Activated naive CD4-positive, alpha-beta T cell treated with anti-CD3 and anti-CD28 coated beads, Interleukin-2, amount 50 U/mL, for 72 hours (primary cell): ENCODE data around the gene GMPPA. TPM values are rescaled to one million over a fixed set of nuclear protein-coding genes. Genes with fewer than 3 reads are reported as not detected.

Experiments used
- ATAC-seq, 2 donors: fragments of 150-1000 bp; cut with Tn5 transposase; 2 replicates each; pipeline ENCODE4 v1.10.0; 2021; ENCODE audit warnings: mild to moderate bottlenecking in 2 of 2, moderate library complexity in 2 of 2
- DNase-seq, 2 donors: peaks; one replicate each; pipeline ENCODE4 v3.0.0; 2021 to 2022; ENCODE audit warnings: low spot score in 2 of 2
- H3K27ac Mint-ChIP-seq, 2 donors: one replicate each; pipeline ENCODE4 v1.8.0; 2022; ENCODE audit warnings: mild to moderate bottlenecking in 2 of 2, mixed read lengths in 2 of 2
- H3K36me3 Mint-ChIP-seq, 2 donors: one replicate each; pipeline ENCODE4 v1.8.0; 2022; ENCODE audit warnings: mixed read lengths in 2 of 2
- H3K9me3 Mint-ChIP-seq, 2 donors: one replicate each; pipeline ENCODE4 v1.8.0; 2022; ENCODE audit warnings: mixed read lengths in 2 of 2
- total RNA-seq, 2 donors: library from RNA; stranded (reverse); gene quantifications; one replicate each; pipeline ENCODE4 v1.2.3, GENCODE V29; 2022

Gene GMPPA
- total RNA-seq, 2 donors from 2014 or later: 29.1 to 34.1 TPM

GRCh38 chr2:219521066-219521880, 22.6 kb downstream of the GMPPA start:
- no peaks in the 10 kb centered on the region for H3K9me3 Mint-ChIP-seq
- H3K27ac Mint-ChIP-seq: peak overlapping the region in 1 of 2 donors; percentile 9
- ATAC-seq: peak; percentile 18 to 41
- no peak for DNase-seq
- no peaks in the 10 kb centered on the region for H3K36me3 Mint-ChIP-seq

- ATAC-seq: no peak
These were observed 23.7 kb downstream of the GMPPA start for GRCh38 chr2:219522111-219523030.

GRCh38 chr2:219523031-219523671, 24.5 kb downstream of the GMPPA start:
- no peak for ATAC-seq
- no peaks in the 10 kb centered on the region for H3K9me3 Mint-ChIP-seq
- H3K36me3 Mint-ChIP-seq: no peaks in the 10 kb centered on the region
- no peak for DNase-seq
- H3K27ac Mint-ChIP-seq: no peak overlapping the region

More at GRCh38 chr2:219522111-219523030, 23.7 kb downstream of the GMPPA start:
- H3K9me3 Mint-ChIP-seq: no peaks in the 10 kb centered on the region
- H3K36me3 Mint-ChIP-seq: no peaks in the 10 kb centered on the region
- no peak overlapping the region for H3K27ac Mint-ChIP-seq
- no peak for DNase-seq

GRCh38 chr2:219524817-219525216, 26.1 kb downstream of the GMPPA start:
- DNase-seq (no peak), ATAC-seq (no peak)
- Mint-ChIP-seq H3K27ac (no peak overlapping the region), H3K36me3 (no peaks in the 10 kb centered on the region), H3K9me3 (no peaks in the 10 kb centered on the region)

GRCh38 chr2:219525533-219526232, 27.0 kb downstream of the GMPPA start:
- Mint-ChIP-seq H3K27ac (no peak overlapping the region), H3K36me3 (no peaks in the 10 kb centered on the region), H3K9me3 (no peaks in the 10 kb centered on the region)
- ATAC-seq (no peak), DNase-seq (no peak)

- DNase-seq (no peak), ATAC-seq (no peak)
- Mint-ChIP-seq H3K9me3 (no peaks in the 10 kb centered on the region), H3K27ac (no peak overlapping the region), H3K36me3 (no peaks in the 10 kb centered on the region)
These were observed 27.8 kb downstream of the GMPPA start for GRCh38 chr2:219526320-219527075.

GRCh38 chr2:219527076-219527394, 28.3 kb downstream of the GMPPA start:
- Mint-ChIP-seq H3K27ac (no peak overlapping the region), H3K9me3 (no peaks in the 10 kb centered on the region), H3K36me3 (no peaks in the 10 kb centered on the region)
- DNase-seq (no peak), ATAC-seq (no peak)

- Mint-ChIP-seq H3K36me3 (no peaks in the 10 kb centered on the region), H3K9me3 (no peaks in the 10 kb centered on the region), H3K27ac (no peak overlapping the region)
- ATAC-seq (no peak), DNase-seq (no peak)
These were observed 28.8 kb downstream of the GMPPA start for GRCh38 chr2:219527472-219527871.

GRCh38 chr2:219530048-219530963, 31.6 kb downstream of the GMPPA start:
- ATAC-seq (peak; percentile 89 to 92), DNase-seq (peak; percentile 77 to 93)
- H3K36me3 Mint-ChIP-seq: no peaks in the 10 kb centered on the region
- H3K9me3 Mint-ChIP-seq: no peaks in the 10 kb centered on the region
- H3K27ac Mint-ChIP-seq: no peak overlapping the region

- Mint-ChIP-seq H3K27ac (no peak overlapping the region), H3K36me3 (no peaks in the 10 kb centered on the region), H3K9me3 (no peaks in the 10 kb centered on the region)
- ATAC-seq (no peak), DNase-seq (no peak)
These were observed 33.1 kb downstream of the GMPPA start for GRCh38 chr2:219531639-219532377.

- no peak overlapping the region for H3K27ac Mint-ChIP-seq
- DNase-seq (no peak), ATAC-seq (no peak)
- H3K36me3 Mint-ChIP-seq: no peaks in the 10 kb centered on the region
- no peaks in the 10 kb centered on the region for H3K9me3 Mint-ChIP-seq
These were observed 33.6 kb downstream of the GMPPA start for GRCh38 chr2:219532378-219532649.

- no peak for DNase-seq
- no peaks in the 10 kb centered on the region for H3K9me3 Mint-ChIP-seq
- no peaks in the 10 kb centered on the region for H3K36me3 Mint-ChIP-seq
- H3K27ac Mint-ChIP-seq: no peak overlapping the region
- no peak for ATAC-seq
These were observed 35.4 kb downstream of the GMPPA start for GRCh38 chr2:219533930-219534661.

GRCh38 chr2:219536425-219536824, 37.7 kb downstream of the GMPPA start:
- no peak for ATAC-seq
- H3K36me3 Mint-ChIP-seq: peaks cover 0 to 5% of the 10 kb centered on the region in 2 donors
- no peak for DNase-seq
- H3K27ac Mint-ChIP-seq: no peak overlapping the region
- no peaks in the 10 kb centered on the region for H3K9me3 Mint-ChIP-seq

GRCh38 chr2:219536967-219537366, 38.3 kb downstream of the GMPPA start:
- Mint-ChIP-seq H3K36me3 (peaks cover 0 to 7% of the 10 kb centered on the region in 2 donors), H3K27ac (peak overlapping the region in 1 of 2 donors; percentile 47), H3K9me3 (no peaks in the 10 kb centered on the region)
- ATAC-seq (no peak), DNase-seq (no peak)
